GM18505 (cell line): ENCODE measurements around the gene GSG1L.

Experiments
- ATAC-seq: cut with Tn5 transposase; IDR thresholded peaks from one replicate; pipeline ENCODE4 v1.9.1; 2021; ENCODE audit not compliant: unreplicated experiment
- POLR2A ChIP-seq: IDR thresholded peaks from 4 replicates; pipeline ENCODE4 v1.6.1; 2011; ENCODE audit warnings: borderline replicate concordance; ENCODE audit not compliant: insufficient read depth, insufficient read length; ENCODE audit errors: extremely low read depth

GSG1L gene

DNA sequence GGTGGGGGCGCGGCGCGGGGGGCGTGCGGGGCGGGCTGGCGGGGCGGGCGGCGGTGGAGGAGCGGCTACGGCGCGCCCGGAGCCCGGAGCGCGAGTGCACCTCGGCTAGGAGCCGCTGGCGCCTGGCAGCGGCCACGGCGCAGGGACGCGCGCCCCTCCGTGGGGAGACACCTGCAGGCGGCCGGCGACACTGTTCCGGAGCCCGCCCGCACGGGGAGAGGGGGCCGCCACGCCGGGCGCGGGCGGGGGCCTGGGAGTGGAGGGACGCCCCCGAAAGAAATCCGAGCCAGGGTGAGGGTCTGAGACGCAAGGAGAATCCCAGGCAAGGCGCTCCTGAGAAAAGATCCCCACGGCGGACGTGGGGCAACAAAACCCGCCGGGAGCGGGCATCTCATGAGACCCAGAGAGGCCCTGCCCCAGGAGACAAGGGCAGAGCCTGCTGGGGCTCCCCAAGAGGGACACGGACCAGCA lies at the start of gene GSG1L:
Gene GSG1L, minus strand, starts transcription at position 124 of the 471 bp plus-strand sequence. CDS start 290 bp downstream, outside the sequence.
- no peak for TF ChIP-seq POLR2A
- ATAC-seq, result no peak

DNA sequence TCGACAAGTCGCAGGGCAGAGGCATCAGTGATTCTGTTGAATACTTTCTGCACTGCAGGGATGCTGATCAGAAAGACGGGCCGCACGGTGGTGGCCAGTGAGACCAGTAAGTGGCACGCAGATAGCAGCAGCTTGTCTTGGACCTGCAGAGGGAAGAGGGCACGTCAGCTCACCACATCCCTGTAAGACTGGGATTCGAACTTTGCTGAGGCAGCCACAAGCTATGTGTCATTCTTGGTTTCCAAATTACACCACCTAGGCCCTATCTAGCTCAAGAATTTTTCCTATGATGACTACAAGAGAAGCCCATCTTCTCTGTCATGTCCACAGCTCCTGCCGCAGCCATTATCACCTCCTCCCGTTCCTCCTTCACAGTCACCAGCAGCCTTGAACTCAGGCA lies 49.4 kb upstream of the GSG1L start:
- TF ChIP-seq POLR2A, result no peak
- ATAC-seq, result no peak

DNA sequence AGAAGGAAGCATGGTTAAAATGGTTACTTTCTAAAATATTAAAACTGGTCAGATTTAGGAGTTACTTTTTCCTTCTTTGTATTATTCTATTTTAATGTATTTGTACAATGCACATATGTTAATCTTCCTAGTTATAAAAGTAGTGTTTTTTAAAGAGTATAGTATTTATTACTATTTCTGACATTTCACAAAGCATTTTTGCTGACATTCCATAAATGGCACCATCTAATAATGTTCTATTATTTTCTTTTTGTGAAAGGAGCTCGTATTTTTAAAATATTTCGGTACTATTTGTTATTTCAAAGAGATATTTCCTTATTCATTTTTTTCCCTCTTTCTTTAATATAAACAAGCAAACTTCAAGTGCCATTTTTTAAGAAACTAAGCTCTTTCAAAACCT lies 47.5 kb upstream of the GSG1L start:
- no peak for TF ChIP-seq POLR2A
- no peak for ATAC-seq

DNA sequence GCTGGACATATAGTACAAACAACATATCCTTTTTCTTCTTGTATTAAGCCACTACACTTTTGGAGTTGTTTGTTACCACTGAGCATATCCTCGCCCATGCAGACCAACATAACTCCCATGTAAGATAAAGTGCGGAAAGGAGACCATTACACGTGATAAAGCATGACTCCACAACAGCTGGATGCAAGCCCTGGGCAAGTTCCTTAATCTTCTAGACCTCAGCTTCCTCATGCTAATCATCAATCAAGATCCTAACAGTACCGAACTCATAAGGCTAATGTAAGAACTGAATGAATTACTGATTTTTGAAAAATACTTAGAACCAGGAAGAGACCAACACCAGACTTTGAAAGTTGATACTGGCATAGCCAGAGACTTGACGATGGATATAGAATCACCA lies 47.0 kb upstream of the GSG1L start:
- no peak for ATAC-seq

DNA sequence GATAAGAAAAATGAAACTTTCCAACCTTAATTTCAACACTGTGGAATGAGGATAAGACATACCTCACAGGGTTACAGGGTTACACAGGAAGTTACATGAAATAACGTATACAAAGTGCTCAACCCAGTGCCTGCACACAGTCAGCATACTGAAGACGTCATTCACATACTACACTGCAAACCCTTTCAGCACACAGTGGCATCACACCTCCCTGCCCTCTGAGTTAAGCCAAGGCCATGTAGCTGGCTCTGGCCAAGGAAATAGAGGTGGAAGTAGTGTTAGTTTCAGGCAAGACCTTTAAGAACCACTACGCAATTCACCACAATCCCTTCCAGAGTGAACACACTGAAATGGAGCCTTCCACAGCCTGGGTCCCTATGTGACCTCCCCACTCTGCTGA lies 46.6 kb upstream of the GSG1L start:
- no peak for TF ChIP-seq POLR2A
- ATAC-seq, result no peak

More for the DNA sequence above, 47.0 kb upstream of the GSG1L start:
- TF ChIP-seq POLR2A, result no peak

DNA sequence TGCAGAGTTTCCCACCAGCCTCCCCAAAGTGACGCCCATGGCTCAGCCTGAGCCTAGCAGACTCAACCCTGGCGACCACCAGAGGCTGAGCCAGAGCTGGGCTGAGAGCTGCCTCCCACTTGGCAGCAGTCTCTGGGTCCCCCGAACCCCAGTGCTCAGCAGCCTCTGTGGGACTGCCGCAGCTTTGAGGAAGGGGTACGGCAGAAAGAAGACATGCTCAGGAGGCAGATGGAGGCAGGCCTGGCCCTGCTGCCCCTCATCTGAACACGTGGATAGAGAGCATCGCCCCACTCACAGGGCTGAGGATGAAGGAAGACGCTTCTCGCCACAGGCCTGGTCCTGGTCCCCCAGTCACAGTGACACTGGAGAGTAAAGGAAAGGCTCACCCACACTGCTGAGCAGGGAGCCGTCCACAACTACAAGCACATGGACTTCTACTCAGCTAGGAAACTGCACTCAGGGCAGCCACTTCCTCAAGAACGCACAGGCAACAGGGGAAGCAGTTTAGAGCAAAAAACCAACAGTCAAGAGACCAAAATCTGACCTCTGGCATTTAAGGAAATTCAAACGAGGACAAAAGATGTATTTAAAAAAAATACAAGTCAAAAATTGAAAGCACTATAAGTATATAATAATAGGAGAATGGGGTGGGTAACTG lies 45.2 kb upstream of the GSG1L start:
- TF ChIP-seq POLR2A, result no peak
- no peak for ATAC-seq

DNA sequence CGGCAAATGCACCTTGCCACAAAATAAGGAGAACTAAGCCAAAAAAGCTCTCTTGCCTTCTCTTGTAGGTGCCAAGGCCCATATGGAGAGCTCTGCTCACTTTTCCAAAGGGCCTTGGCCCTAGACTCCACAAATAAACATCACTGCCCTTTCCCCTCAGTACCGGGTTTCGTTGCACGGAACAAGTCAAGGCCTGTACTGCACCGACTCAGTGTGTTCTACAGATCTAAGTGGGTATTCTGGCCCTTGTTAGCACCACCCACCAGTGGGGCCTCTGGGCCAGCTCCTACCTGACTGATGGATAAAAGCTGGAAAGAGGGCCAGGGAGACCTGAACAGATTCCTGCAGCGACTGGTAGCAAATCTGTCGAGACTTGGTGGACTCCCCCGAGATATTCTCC lies 43.7 kb upstream of the GSG1L start:
- TF ChIP-seq POLR2A, result no peak

DNA sequence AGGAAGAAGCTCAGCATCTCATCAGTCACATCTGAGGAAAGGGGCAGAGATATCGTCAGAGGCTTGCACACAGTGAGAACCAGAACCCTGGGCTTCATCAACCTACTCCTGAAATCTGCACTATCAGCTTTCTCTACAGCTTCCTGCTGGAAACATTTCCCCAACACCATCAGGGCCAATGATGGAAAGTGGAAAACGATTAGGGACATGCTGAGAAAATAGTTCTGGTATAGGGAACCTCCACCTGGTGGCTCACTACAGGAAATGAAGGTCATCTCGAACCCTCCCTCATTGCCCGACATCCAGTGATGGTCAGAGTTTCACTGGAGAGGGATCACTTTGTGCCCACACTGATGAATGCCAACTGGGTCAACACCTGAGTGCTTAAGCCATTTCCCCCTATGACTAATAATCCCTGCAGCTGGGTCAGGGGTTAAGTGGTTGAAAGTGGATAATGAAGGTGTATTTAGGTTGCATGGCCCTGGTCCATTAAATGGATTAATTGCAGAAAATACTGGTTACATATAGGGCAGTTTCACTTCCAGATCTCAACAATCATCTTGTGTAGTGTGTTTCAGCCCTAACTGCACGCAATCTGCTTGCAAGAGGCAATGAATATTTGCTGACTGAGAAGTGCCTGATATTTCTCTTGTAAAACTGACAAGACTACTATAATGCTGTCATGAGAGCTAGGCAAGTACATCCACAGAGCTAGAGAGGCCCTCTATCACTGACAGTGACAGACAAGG lies 43.1 kb upstream of the GSG1L start:
- no peak for TF ChIP-seq POLR2A

More for the DNA sequence above, 43.7 kb upstream of the GSG1L start:
- no peak for ATAC-seq

DNA sequence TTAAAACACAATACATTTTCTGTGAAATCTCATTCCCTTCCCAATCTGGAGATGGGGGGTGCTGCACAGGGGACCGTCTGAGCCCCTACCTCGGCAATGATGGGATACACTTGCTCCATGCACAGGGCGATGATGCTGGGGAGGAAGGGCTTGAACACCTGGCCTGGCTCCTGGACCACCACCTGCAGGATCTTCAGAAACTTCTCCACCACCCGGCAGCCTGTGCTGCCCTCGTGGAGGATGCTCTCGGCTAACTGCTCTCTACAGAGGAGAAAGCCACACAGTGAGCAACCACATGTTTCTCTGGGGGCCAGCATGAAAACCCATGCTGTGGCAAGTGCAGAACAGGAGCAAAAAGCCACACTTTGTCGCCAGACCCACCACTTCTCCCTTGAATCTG lies 42.4 kb upstream of the GSG1L start:
- TF ChIP-seq POLR2A, result no peak
- no peak for ATAC-seq

More for the DNA sequence above, 43.1 kb upstream of the GSG1L start:
- ATAC-seq, result no peak

DNA sequence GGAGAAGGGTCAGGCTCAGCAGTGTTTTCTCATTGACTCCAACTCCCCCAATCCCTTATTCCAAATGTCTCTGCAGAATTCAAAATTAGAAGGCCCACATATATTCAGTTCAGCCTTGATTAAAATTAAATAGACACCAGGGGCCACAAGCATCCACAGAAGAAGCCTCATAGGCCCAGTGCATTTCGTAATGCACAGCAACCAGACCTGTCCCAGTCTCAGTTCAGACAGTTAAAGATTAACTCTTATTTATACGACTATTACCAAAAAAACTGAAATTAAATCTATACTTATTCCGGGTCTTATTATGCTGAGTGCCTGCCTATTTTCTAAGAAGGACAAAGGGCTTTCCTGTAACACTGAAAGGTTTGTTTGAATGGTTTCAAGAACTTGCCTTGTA lies 41.8 kb upstream of the GSG1L start:
- TF ChIP-seq POLR2A, result no peak
- ATAC-seq, result no peak

DNA sequence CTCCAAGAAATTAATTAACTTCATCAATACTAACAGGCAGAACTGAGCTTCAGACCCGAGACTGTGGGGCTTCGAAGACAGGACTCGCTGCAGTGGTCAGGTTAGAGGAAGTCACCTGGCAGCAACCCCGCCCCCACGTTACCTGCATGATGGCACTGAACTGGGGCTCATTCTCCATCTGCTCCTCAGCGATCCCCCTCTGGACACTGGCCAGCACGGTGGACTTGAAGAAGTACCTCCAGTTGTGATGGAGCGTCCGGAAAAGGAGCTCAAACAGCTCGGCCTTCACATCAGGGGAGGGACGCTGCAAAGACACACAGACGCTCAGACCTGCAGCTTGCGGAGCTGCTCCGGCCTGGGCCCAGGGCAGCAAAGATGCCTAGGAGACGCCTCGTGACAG lies 40.9 kb upstream of the GSG1L start:
- no peak for TF ChIP-seq POLR2A
- ATAC-seq, result no peak

DNA sequence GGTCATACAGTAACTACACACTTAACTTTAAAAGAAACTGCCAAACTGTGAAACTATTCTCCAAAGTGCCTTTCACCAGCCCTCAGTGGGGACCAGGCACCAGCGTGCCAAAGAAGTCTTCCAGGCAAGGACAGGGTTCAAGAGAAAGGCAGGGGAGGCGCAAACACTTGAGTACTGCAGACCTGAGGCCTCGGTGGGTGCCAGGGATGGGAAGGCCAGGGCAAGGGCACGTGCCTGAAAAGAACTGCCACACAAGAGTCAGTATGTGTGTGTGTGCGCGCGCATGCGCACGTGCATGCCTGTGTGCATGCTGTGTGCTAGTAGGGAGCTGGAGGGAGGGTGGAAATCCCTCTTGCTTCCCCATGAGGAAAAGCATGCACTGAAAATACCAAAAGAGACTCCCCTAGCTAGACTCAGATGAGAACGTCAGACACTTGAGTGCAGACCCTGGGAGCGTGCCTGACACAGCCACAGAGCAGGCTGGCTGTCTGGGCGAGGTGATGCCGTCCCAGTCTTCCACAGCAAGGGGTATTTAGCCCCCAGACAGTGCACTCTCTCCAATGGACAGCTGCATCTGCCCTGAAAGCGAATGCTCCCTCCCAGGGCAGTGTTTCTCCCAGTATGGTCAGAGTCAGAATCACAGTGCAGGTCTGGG lies 40.1 kb upstream of the GSG1L start:
- no peak for TF ChIP-seq POLR2A
- no peak for ATAC-seq

DNA sequence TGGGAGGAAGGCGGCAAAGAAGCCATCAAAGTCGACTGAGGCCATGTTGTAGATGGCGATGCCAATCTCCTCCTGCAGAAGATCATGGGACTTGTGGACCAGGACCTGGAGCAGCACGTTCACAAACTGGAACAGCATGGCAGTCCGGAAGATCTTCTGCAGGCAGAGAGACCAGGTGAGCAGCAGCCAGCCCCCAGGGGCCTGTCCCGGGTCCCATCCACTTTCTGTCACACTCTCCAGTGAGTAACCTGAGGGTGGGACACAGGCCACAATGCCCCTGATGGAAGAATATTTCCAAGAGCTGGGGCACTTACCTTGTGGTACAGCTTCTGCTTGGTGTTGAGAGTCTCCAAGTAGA lies 38.0 kb upstream of the GSG1L start:
- ATAC-seq, result no peak
- no peak for TF ChIP-seq POLR2A
